GM21528 (cell line): ENCODE data around the gene SVIL.
"Not testable (repeated sequence)": the region's sequence is repeated elsewhere in the genome, so short reads cannot be mapped to it uniquely, and the experiment has no call there.

Source experiments
- ATAC-seq: cut with Tn5 transposase; IDR thresholded peaks from one replicate; pipeline ENCODE4 v1.9.1; 2021; ENCODE audit warnings: mild to moderate bottlenecking, moderate library complexity; ENCODE audit not compliant: unreplicated experiment, low FRiP score

SVIL gene

GRCh38 chr10:29470843-29471543 is 163.8 kb downstream of the SVIL start:
- ATAC-seq: no peak

GRCh38 chr10:29470355-29470705 is 164.4 kb downstream of the SVIL start:
- ATAC-seq: no peak

- ATAC-seq: no peak
Measured at GRCh38 chr10:29469481-29470354, 165.1 kb downstream of the SVIL start.

DNA sequence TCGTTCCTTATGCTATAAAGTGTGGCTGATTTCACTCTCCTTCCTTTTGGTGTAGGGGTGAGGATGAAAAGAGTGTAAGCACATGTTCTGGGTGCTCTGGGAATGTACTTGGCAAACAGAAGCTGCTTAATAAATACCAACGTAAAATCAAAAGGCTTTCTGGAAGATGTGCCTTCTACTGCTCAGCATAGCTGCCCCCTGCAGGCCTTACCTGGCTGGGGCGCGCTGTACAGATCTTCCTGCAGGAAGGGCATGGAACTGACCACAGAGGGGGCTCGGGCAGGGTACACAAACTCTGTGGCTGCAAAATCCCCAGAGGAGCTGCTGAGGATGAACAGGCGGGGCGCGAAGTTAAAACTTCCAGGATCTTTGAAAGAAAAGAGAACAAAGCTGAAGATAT is 169.4 kb downstream of the SVIL start:
- ATAC-seq: no peak

- ATAC-seq: not testable (repeated sequence)
Measured at GRCh38 chr10:29464671-29465171, 170.1 kb downstream of the SVIL start.

DNA sequence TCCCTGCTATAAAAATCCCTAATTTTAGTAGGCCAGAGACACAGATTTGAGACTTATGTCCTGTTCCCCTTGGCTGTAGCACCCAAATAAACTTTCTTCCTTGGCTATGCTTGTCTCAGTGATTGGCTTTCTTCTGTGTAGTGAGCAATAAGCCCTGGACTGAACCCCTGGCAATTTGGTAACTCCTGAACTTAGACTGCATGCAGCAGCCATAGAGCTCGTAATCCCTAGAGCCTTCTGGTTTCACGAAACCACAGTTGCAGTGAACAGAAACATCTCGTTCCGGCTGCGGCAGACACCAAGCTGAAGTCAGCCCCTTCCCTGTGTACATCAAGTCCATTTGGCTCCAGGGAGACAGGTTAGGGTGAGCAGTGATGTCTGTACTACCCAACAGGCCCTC is 173.7 kb downstream of the SVIL start:
- no peak for ATAC-seq

DNA sequence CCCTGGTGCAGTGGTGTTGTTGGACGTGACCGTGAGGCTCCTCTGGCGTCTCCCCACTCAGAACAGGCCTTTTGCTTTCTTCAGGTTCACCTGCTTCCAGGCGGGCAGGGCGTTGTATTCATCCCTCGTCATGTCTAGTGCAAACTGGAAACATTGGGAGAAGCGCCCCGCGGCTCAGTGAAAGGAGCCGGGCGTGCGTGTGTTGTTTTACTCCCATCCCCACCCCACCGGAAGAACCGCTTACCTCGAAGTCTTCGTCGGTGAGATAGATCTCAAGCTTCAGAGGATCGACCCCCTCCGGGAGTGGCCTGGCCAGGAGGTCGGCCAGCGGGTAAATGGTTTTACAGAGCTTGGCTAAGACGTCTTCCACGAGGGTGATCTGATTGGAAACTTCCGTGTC is 176.6 kb downstream of the SVIL start:
- not testable (repeated sequence) for ATAC-seq

DNA sequence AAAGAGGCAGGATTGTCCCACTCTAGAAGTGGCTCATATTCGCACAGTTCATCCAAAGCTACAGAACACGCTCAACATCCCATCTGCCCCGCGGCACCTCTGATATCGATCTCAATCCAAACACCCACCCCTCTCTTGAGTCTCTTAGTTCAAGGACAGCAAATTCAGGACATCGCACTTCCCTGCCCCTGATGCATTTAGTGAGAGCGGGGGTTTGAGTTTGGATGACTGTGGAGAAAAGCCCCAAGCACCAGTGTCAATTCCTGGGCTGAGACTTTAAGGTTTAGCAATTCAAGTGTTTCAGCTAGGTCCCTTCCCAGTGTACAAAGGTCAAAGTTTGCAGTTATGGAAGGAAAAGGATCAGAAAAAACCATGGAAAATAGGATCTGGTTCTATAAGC is 179.7 kb downstream of the SVIL start:
- ATAC-seq: no peak

DNA sequence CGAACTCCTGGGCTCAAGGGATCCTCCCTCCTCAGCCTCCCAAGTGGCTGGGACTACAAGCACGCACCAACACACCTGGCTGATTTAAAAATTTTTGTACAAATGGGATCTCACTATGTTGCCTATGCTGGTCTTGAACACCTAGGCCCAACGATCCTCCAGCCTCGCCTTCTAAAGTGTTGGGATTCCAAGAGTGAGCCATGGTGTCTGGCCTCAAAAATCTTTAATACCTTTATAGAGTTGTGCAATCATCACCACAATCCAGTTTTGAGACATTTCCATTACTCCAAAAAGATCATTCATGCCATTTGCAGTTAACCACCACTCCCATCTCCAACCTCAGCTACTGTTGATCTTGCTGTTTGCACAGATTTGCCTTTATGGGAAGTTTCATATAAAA is 180.5 kb downstream of the SVIL start:
- ATAC-seq: no peak

- ATAC-seq: no peak
Measured at GRCh38 chr10:29452546-29452945, 182.2 kb downstream of the SVIL start.

DNA sequence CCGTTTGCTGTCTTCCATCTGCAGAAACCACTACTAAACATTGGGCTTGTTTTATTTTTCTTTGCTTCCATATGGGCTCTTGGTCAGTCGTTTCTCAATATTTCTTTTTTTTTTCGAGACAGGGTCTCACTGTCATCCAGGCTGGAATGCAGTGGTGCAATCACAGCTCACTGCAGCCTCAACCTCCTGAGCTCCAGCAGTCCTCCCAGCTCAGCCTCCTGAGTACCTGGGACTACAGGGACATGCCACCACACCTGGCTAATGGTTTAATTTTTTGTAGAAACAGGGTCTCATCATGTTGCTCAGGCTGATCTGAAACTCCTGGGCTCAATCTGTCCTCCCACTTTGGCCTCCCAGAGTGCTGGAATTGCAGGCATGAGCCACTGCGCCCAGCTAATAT is 182.8 kb downstream of the SVIL start:
- ATAC-seq: no peak

DNA sequence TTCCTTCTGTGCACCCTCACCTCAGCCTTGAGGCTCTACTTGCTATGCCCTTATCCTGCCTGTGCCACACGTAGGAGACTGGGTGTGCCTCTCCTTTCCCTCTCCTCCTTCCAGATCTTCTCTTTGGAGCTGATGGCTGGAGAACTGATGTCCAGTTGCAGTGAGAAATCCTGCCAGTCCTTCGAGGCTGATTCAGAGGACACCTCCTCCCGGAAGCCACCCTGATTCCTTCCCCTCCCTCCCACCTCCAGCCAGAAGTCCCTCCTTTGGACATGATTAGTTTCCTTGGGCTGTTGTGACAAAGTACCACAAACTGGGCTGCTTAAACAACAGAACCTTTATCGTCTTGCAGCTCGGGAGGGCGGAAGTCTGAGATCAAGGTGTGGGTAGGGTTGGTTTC is 184.4 kb downstream of the SVIL start:
- ATAC-seq: no peak

- ATAC-seq: peak; percentile 71
Measured at GRCh38 chr10:29448756-29449592, 185.8 kb downstream of the SVIL start.

DNA sequence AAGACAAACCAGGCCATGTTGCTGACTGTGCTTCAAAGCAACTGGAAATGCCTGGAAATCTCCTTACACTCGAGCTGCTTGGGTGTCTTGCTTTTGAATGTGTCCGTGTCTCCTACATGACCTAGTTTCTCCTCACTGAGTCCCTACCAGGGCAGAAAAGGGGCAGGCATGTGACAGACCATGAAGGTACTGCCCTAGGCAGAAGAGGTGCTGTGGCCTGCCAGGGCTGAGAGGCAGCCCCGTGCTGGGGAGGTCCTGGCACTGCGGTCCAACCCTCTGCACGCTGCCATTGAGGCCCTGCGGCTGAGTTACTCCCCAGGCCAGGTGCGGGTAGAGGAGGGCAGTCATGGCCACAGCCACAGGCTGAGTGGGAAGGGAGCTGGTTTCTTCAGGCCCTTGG is 186.6 kb downstream of the SVIL start:
- no peak for ATAC-seq

DNA sequence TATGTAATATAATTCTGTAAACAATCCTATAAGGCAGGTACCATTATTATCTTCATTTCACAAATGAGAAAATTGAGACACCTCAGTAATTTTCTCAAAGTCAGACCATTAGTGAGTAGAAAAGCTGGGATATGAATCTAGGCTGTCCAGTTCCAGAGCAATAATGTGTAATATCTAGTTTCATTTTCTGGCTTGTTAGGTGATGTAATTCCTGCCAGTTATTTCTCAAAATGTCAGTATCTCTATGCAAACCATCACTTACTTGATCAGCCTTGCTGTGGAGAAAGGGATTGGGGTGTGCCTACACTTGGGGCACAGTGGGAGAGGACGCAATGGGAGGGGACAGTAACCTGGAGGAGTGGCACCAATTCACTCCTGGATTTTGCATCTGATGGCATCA is 188.4 kb downstream of the SVIL start:
- ATAC-seq: no peak

DNA sequence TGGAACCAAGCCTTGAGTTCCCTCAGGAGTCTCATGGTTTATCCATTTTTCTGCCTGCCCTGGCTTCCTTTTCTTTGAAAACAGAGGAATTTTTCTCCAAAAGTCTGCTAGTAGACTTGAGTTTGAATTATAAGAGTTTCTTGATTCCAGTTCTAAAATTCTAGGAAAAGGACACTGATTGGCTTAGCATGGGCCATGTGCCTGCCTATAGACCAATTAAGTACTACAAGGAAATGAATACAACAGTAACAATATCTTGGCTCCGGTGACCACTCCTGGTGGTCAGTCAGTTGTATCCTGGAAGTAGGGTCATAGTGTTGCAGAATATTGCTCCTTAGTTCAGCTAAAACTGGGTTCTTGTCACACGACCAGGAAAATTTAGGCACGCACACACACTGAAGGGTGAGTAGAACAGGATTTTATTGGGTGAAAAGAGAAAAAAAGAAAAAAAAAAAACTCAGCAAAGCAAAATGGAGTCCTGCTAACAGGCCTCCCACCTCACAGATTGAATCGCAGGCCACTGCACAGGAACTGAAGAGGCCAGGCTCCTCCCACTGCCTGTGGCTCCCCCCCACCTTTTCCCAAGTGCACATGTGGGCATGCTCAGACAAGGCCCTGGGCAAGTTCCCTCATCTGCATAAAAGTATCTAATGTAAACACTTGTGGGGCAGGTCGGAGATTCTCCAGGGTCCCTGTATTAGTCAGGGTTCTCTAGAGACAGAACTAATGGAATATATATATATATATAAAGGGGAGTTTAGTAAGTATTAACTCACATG is 190.8 kb downstream of the SVIL start:
- no peak for ATAC-seq

DNA sequence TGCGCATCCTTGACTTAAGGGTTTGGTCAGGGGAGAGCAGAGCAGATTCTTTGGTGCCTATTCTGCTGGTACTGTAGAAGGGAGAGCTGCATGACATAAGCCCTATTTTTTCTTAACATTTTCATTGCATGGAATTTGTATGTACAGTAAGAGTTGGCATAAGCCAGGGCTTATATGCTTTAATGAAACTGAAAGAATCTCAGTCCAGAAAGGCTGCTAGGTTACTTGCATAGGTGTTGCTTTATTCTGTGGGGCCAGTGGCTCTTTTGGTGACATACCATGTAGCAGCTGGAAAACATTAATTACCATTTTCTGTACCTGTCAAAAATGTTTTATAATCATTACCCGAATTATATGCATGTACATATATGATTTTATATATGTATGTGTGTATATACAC is 193.8 kb downstream of the SVIL start:
- no peak for ATAC-seq

- ATAC-seq: not testable (repeated sequence)
Measured at GRCh38 chr10:29439005-29439404, 195.8 kb downstream of the SVIL start.

DNA sequence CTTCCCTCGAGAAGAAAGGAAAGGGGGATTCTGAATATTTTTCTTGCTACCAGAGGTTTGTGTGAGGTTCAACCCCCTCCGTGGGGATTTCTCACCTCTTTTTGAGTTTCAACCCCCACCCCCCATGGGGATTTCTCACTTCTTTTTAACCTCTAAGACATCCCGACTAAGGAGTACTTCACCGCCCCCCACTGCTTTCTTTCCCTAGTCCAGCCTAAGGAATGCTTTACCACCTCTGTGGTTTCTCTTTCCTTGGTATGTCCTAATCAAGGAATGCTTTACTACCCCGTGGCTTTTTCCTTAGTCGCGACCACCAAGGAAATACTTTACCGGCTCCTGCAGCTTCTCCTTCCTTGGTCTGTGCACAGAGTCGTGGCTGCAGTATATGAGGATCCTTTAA is 196.5 kb downstream of the SVIL start:
- no peak for ATAC-seq

DNA sequence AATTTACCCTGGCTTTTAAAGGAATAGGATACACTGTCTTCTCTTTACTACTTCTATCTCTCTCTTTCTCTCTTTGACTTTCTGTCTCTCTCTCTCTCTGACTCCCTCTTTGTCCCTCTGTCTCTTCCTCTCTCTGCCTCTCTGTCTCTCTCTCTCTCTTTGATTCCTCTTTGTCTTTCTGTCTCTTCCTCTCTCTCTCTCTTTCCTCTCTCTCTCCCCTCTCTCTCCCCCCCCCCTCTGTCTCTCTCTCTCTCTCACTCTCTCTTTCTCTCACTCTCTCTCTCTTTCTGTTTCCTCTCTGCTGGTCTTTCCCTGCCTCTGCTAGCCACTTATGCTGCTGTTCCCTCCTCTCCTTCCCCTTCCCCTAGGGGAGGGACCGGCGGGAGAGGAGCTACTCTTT is 196.9 kb downstream of the SVIL start:
- ATAC-seq: no peak
